C4-2B (cell line): ENCODE results near the gene CD44.

ENCODE experiments used
- CTCF ChIP-seq: fragments of 450-650 bp; conservative IDR thresholded peaks from 2 replicates; pipeline ENCODE4 v1.5.1; 2017; ENCODE audit warnings: mild to moderate bottlenecking
- ZFX ChIP-seq: fragments of 450-650 bp; IDR thresholded peaks from 2 replicates; pipeline ENCODE4 v1.6.1; 2017

- TF ChIP-seq CTCF (no peak), ZFX (no peak)
Measured at GRCh38 chr11:35173616-35174566, 34.9 kb downstream of the CD44 start.
